AG20443 (cell line): Measurements from ENCODE around the gene COLGALT1.

ENCODE experiments used
- DNase-seq: peaks from one replicate; pipeline ENCODE4 v3.0.0; 2012; ENCODE audit warnings: low spot score, mixed read lengths

COLGALT1 gene

GRCh38 chr19:17598953-17599352 lies 43.5 kb downstream of the COLGALT1 start:
- DNase-seq = no peak

DNA sequence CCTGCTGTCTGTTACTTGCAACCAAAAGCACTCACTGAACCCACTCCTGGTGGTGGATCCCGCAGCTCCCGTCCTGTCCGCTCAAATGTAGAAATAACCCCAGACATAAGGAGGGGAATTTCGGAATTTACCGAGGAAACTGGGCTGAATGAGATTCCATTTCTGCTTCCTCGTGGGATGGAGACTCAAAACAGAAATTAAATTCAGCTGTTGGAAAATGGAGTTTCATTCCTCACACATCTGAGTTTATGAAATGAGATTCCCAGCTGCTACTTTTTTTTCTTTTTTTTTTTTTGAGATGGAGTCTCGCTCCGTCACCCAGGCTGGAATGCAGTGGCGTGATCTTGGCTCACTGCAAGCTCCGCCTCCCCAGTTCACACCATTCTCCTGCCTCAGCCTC lies 44.3 kb downstream of the COLGALT1 start:
- DNase-seq = no peak

DNA sequence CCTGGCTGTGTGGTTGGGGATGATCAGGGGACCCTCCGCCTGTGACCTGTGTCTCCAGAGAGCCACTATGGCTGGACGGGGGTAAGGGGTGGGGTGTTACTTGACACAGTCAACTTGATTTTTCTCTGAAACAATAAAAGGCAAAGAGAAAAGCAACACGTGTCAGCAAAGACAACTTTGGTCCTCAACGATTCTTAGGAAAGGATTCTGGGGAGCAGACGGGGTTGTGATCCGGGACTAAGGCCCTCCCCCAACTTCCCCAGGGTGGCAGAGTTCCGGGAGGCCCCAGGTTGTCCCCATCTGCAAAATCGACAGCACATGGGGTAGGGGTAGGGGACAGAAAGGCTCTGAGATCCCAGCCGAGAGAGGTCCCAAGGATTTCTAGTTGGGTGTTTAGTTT lies 46.2 kb downstream of the COLGALT1 start:
- no peak for DNase-seq

GRCh38 chr19:17602217-17602616 lies 46.8 kb downstream of the COLGALT1 start:
- no peak for DNase-seq

DNA sequence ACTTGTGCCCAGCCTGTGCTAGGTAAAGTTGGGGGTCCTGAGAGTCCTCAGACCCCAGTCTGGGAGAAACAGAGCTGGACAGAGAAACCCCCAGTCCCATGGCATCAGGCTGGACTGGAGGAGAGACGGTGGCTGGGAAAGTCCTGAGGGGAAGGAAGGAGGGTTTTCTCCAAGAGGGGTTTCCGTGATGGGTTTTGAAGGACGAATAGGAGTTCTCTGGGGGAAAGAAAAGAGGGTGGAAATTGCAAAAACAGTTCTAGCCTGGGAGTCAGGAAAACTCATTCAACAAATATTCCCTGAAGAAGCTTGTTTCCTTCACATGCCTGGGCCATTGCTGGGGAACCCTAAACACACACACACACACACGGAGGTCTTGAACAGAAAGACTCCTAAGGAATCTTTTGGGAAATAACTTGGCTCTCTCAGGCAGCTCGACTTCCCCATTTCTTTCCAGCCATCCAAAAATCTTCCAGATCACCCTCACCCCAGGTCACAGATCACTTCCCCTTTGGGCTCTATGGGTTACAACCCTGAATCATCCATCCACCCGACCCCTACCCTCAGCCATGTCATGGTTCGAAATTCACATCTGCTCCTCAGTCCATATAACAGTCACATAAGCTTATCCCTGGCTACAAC lies 47.5 kb downstream of the COLGALT1 start:
- no peak for DNase-seq

DNA sequence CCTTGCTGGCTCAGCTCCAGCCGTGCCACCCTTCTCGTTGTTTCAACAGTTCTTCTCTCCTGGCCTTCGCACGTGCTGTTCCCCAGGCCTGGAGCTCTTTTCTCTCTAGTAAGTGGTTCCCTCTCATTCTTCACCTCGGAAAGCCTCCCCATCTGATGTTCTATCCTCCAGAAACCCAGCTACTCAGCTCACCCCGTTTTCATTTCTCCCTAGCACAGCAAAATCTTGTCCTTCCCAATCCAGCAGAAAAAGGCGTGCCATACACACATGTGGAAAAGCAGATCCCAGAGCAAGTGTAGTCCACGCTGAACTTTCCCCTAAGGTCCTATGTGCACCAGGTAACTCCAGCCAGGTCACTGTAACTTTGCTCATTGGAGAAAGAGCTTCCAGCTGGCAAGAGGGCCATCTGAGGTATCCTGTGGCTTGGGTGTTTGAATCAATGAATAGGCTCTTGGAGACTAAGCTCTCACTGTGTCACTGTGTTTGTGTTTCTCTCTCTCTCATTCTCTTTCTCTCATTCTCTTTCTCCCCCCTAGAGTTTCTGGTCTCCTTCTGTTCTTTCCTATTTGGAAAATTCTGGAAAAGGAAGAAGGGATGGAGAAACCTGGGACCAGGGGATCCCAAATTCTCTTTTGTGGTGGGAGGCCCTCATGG lies 49.0 kb downstream of the COLGALT1 start:
- no peak for DNase-seq

GRCh38 chr19:17605117-17605516 lies 49.7 kb downstream of the COLGALT1 start:
- DNase-seq = no peak

DNA sequence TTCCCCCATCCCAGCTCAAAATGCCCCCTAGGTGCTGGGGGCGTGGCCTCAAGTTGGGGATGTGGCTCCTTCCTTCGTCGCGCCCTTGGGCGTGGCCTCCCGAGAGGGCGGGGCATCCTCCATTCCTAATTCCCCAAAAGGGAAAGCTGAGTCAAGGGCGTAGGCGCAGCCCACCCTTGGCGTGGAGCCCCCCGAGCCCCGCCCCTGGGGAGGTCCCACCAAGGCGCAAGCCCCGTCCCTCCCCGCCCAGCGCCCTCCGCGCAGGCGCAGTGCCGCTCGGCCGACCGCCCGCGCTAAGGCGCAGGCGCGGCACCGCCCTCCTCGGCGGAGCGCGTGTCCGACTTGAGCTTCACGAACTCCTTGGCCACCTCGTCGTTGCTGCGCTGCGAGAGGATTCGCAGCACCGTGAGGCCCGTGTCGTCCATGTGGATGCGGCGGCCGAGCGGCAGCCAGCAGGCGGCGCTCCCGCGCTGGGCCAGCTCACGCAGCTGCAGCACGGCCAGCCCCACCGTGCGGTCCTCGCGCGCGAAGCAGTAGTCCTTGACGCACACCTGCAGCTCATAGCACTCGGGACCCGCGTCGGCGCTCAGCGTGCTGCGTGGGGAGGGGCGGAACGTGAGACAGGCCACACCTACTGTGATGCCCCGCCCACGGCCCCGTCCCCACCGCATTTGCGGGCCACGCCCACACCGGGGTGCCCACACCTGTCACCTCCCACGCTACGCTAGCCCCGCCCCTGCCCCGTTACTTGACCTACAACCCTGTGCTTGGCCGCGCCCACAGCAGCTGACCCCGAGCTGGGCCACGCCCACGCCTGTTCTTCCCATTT lies 50.5 kb downstream of the COLGALT1 start:
- DNase-seq = peak; percentile 95

- DNase-seq = no peak
Observed at GRCh38 chr19:17606590-17607185, 51.2 kb downstream of the COLGALT1 start.

- DNase-seq = no peak
Observed at GRCh38 chr19:17607936-17608335, 52.5 kb downstream of the COLGALT1 start.

GRCh38 chr19:17610384-17610783 lies 54.9 kb downstream of the COLGALT1 start:
- peak; percentile 53 for DNase-seq

DNA sequence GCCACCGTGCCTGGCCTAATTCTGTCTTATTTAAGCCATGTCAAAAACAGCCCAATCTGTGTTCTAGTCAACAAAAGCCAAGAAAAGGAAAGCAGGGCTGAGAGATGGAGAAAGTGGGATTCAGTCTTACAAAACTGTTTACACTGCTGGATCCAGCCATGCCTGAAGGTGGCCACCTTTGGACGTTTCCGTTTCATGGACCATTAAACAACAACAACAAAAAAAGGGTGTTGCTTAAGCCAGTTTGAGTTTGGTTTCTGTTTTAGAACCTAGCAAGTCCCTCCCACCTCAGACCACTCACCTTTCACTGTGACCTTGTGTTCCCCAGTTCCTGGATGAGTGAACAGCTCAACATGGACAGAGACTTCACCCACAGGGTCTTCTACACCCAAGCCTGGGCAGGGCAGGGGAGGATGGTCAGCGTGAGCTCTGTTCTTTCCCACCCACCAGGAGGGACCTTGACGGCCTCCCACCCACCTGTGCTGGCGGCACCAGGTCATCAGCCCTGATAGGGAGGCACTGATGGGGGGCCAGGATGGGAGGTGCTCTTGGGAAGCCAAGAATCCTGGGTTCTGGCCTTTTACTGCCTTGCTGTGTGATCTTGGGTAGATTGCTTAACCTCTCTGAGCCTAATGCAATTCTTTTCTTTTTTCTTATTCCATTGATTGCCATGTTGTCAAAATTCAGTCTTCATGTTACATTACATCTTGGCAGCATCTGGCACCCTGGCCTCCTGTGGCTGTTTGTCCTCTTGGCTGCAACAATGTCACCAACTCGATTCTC lies 56.2 kb downstream of the COLGALT1 start:
- no peak for DNase-seq

- DNase-seq = no peak
Observed at GRCh38 chr19:17614476-17614875, 59.0 kb downstream of the COLGALT1 start.

DNA sequence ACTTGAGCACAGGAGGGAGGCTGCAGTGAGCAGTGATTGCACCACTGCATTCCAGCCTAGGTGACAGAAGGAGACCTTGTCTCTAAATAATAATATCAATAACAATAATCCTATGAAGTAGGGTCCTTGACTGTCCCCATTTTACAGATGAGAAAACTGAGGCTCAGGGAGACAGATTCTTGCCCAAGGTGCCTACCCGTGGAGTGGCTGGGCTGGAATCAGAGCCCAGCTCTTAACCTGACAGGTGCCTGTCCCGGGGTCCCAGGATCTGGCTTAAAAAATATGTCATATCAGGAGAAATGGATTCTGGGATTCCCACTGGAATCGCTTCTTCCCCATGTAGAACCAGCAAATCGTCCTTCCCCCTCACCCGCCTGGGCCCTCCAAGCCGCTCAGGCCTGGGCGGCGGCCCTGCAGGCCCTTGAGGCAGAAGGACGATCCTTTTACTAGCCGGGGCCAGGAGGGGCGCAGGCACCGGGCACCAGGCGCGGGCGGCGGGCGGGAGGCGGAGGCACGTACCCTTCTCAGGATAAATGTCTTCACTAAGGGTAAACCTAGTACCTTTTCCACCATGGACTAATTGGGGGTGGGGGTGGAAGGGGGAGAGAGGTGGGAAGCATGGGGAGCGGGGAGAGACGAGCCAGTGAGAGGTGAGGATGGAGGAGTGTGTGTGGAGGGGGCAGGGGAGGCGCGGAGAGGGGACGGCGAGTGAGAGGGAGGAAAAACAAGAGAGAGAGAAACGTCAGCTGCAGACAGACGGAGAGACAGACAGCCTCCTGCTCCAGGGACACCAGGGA lies 60.6 kb downstream of the COLGALT1 start:
- no peak for DNase-seq

GRCh38 chr19:17616686-17616960 lies 61.2 kb downstream of the COLGALT1 start:
- DNase-seq = no peak

- DNase-seq = peak; percentile 32
Observed at GRCh38 chr19:17616961-17617806, 61.7 kb downstream of the COLGALT1 start.

DNA sequence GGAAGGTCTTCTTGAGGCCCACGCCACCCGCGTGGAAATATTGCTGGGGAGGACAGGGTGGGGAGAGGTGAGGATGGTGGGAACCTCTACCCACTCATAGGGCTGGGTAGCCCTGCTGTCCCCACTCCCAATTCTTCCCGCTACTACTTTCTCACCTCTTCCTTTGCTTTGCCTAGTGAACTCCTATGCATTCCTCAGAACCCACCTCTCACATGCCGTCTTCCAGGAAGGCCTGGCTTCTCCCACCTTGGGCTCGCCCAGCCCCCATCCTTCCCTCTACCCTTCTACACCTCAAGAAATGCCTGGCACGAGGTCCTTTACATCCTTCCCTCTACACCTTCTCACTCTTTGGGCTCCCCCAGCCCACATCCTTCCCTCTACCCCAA lies 62.4 kb downstream of the COLGALT1 start:
- DNase-seq = no peak

- DNase-seq = no peak
Observed at GRCh38 chr19:17618281-17618903, 62.9 kb downstream of the COLGALT1 start.

DNA sequence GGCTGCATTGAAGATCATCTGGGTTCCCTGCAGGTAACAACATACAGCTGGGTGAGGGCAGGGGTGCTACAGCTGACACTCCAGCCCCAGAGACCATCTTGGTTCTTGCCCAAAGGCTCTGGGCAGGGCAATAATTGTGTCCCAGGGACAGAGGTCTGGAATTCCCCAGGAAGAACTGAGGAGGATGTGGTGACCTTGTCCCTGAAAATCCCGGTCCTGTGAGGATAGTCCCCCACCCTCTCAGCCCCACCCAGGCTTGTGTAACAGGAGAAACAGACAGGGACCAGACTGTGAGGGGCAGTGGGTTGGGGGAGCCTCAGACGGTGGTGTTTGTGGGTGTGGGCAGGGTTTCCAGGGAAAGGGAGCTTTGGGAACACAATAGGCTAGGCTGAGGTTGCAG lies 63.5 kb downstream of the COLGALT1 start:
- DNase-seq = no peak

GRCh38 chr19:17620696-17621095 lies 65.2 kb downstream of the COLGALT1 start:
- DNase-seq = no peak
